MM.1S (cell line): ENCODE results near the gene SHISA5.

Experiments used
- EZH2 ChIP-seq: fragments of 300-600 bp; sonication (generic); optimal IDR thresholded peaks from 2 replicates; pipeline ENCODE3; 2017; ENCODE audit warnings: low read depth, mild to moderate bottlenecking, antibody characterized with exemption, low read length, mixed read lengths
- TF ChIP-seq, protein P1 (sequence below): fragments of 300-600 bp; sonication (generic); IDR thresholded peaks from 2 replicates; pipeline ENCODE4 v1.5.1; 2016; ENCODE audit warnings: antibody characterized with exemption, low read length, mixed read lengths

DNA sequence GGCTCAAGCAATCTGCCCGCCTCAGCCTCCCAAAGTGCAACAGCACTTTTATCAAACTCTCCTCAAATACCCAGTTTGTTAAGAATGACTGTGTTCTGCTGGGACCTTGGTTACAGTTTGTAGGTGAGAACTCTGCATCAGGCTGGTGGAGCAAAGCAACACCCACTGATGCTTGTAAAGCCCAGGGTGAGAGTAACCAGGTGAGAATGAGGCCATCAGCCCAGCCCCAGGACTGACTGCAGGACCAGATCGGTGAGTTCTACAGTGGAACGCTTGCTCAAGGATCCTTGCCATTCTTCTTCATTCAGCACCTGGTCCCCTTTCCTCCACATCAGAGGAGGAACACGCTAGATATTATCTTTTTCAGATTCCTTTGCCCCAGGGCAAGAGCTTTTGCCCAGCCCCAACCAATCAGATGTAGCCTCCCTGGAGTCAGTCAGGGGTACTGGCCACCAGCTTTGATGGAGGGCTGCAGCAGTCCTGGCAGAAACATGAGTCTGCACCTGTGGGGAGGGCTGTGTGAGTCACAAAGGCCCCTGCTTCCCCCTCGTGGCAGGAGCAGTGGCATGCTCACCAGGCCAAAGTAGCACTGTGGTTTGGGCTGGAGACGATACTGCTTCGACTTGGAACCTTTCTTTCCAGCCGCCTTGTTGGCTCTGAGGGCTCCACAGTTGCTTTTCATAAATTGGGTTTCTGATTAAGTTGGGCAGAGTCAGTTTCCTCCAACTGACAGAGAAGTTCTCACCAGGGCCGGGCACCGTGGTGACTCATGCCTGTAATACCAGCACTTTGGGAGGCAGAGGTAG, 3.5 kb upstream of the SHISA5 start:
- TF ChIP-seq, protein P1, sequence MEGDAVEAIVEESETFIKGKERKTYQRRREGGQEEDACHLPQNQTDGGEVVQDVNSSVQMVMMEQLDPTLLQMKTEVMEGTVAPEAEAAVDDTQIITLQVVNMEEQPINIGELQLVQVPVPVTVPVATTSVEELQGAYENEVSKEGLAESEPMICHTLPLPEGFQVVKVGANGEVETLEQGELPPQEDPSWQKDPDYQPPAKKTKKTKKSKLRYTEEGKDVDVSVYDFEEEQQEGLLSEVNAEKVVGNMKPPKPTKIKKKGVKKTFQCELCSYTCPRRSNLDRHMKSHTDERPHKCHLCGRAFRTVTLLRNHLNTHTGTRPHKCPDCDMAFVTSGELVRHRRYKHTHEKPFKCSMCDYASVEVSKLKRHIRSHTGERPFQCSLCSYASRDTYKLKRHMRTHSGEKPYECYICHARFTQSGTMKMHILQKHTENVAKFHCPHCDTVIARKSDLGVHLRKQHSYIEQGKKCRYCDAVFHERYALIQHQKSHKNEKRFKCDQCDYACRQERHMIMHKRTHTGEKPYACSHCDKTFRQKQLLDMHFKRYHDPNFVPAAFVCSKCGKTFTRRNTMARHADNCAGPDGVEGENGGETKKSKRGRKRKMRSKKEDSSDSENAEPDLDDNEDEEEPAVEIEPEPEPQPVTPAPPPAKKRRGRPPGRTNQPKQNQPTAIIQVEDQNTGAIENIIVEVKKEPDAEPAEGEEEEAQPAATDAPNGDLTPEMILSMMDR = peak; percentile 82
- TF ChIP-seq EZH2 = no peak
